WTC11 (cell line): Measurements from ENCODE around the gene APH1A. TPM values are rescaled to one million over a fixed set of nuclear protein-coding genes. Genes with fewer than 3 reads are reported as not detected.

Source experiments
- ATAC-seq: fragments of 200-7000 bp; cut with Tn5 transposase; 2 replicates; pipeline ENCODE4 v1.10.0; 2021; ENCODE audit warnings: mild to moderate bottlenecking, moderate library complexity
- CTCF ChIA-PET: fragments of 300-600 bp; sonication (Branson Sonifier 250); formaldehyde crosslinking; loops from one replicate; lab custom pipeline; 2021; ENCODE audit warnings: antibody characterized with exemption; lab: Charles Lee
- POLR2A ChIA-PET: fragments of 350-600 bp; sonication (Branson Sonifier 250); formaldehyde crosslinking; loops from one replicate; lab custom pipeline; 2021; ENCODE audit warnings: antibody characterized with exemption; lab: Charles Lee
- DNase-seq: peaks from one replicate; pipeline ENCODE4 v3.0.0; 2021; ENCODE audit warnings: low spot score
- H3K27ac Mint-ChIP-seq: 2 replicates; pipeline ENCODE4 v1.8.0; 2021; ENCODE audit warnings: mixed read lengths
- H3K27me3 Mint-ChIP-seq: 2 replicates; pipeline ENCODE4 v1.8.0; 2021; ENCODE audit warnings: low read depth, mild to moderate bottlenecking, moderate library complexity, mixed read lengths
- H3K36me3 Mint-ChIP-seq: 2 replicates; pipeline ENCODE4 v1.8.0; 2021; ENCODE audit warnings: mixed read lengths
- H3K4me1 Mint-ChIP-seq: 2 replicates; pipeline ENCODE4 v1.8.0; 2022; ENCODE audit warnings: mixed read lengths
- H3K4me3 Mint-ChIP-seq: 2 replicates; pipeline ENCODE4 v1.8.0; 2021; ENCODE audit warnings: mild to moderate bottlenecking, moderate library complexity, mixed read lengths
- H3K9me3 Mint-ChIP-seq: 2 replicates; pipeline ENCODE4 v1.8.0; 2021; ENCODE audit warnings: mixed read lengths
- CBFB ChIP-seq: sonication (generic); formaldehyde crosslinking; IDR thresholded peaks from 2 replicates; pipeline ENCODE4 v1.8.1; 2022; ENCODE audit warnings: mild to moderate bottlenecking, low read depth, missing genetic modification reagents
- CREB1 ChIP-seq: sonication (generic); formaldehyde crosslinking; IDR thresholded peaks from 2 replicates; pipeline ENCODE4 v1.8.0; 2023; ENCODE audit warnings: mild to moderate bottlenecking, missing genetic modification reagents
- CREM ChIP-seq: sonication (generic); formaldehyde crosslinking; IDR thresholded peaks from 2 replicates; pipeline ENCODE4 v1.8.1; 2022; ENCODE audit warnings: mild to moderate bottlenecking, missing genetic modification reagents, moderate library complexity
- FOXK1 ChIP-seq: sonication (generic); formaldehyde crosslinking; IDR thresholded peaks from 2 replicates; pipeline ENCODE4 v1.8.0; 2022; ENCODE audit warnings: mild to moderate bottlenecking, moderate library complexity, missing genetic modification reagents
- HMGA2 ChIP-seq: fragments of 250-450 bp; sonication (Bioruptor Pico); IDR thresholded peaks from 2 replicates; pipeline ENCODE4 v1.4.0; 2021; ENCODE audit warnings: mild to moderate bottlenecking, moderate library complexity
- IRF2 ChIP-seq: sonication (generic); formaldehyde crosslinking; IDR thresholded peaks from 2 replicates; pipeline ENCODE4 v1.8.0; 2022; ENCODE audit warnings: low read depth, missing genetic modification reagents, borderline replicate concordance
- JAZF1 ChIP-seq: fragments of 250-450 bp; sonication (Bioruptor Pico); IDR thresholded peaks from 2 replicates; pipeline ENCODE4 v1.9.0; 2021; ENCODE audit warnings: moderate library complexity, mild to moderate bottlenecking, inconsistent platforms
- JUN ChIP-seq: sonication (generic); formaldehyde crosslinking; IDR thresholded peaks from 2 replicates; pipeline ENCODE4 v1.8.0; 2023; ENCODE audit warnings: mild to moderate bottlenecking, missing genetic modification reagents
- NFYB ChIP-seq: sonication (generic); formaldehyde crosslinking; conservative IDR thresholded peaks from 2 replicates; pipeline ENCODE4 v1.8.0; 2022; ENCODE audit warnings: low read depth, missing genetic modification reagents
- OVOL2 ChIP-seq: fragments of 250-450 bp; sonication (Bioruptor Pico); IDR thresholded peaks from 2 replicates; pipeline ENCODE4 v1.9.0; 2021; ENCODE audit warnings: mild to moderate bottlenecking, borderline replicate concordance
- PRRX2 ChIP-seq: fragments of 250-450 bp; sonication (Bioruptor Pico); IDR thresholded peaks from 2 replicates; pipeline ENCODE4 v1.8.0; 2021; ENCODE audit warnings: mild to moderate bottlenecking
- SP1 ChIP-seq: sonication (generic); formaldehyde crosslinking; conservative IDR thresholded peaks from 2 replicates; pipeline ENCODE4 v1.8.1; 2022; ENCODE audit warnings: missing genetic modification reagents
- total RNA-seq: library from RNA; stranded (reverse); gene quantifications from 3 replicates; pipeline ENCODE4 v1.2.3, GENCODE V29; 2021
- TF ChIP-seq, protein P1 (sequence below): sonication (generic); formaldehyde crosslinking; IDR thresholded peaks from 2 replicates; pipeline ENCODE4 v1.8.1; 2023; ENCODE audit warnings: mild to moderate bottlenecking, missing genetic modification reagents, borderline replicate concordance
- TF ChIP-seq, protein P2 (sequence below): sonication (generic); formaldehyde crosslinking; IDR thresholded peaks from 2 replicates; pipeline ENCODE4 v1.8.0; 2022; ENCODE audit warnings: mild to moderate bottlenecking, missing genetic modification reagents
- TF ChIP-seq, protein P3 (sequence below): sonication (generic); formaldehyde crosslinking; IDR thresholded peaks from 2 replicates; pipeline ENCODE4 v1.8.0; 2022; ENCODE audit warnings: mild to moderate bottlenecking, missing genetic modification reagents
- TF ChIP-seq, protein P4 (sequence below): sonication (generic); formaldehyde crosslinking; IDR thresholded peaks from 2 replicates; pipeline ENCODE4 v1.8.1; 2023; ENCODE audit warnings: mild to moderate bottlenecking, missing genetic modification reagents
- TF ChIP-seq, protein P5 (sequence below): sonication (generic); formaldehyde crosslinking; IDR thresholded peaks from 2 replicates; pipeline ENCODE4 v1.8.1; 2023; ENCODE audit warnings: mild to moderate bottlenecking, missing genetic modification reagents, moderate library complexity
- TF ChIP-seq, protein P6 (sequence below): sonication (generic); formaldehyde crosslinking; IDR thresholded peaks from 2 replicates; pipeline ENCODE4 v1.8.1; 2022; ENCODE audit warnings: missing genetic modification reagents, borderline replicate concordance

APH1A gene
- total RNA-seq, 1 experiment from 2014 or later: 120 TPM

DNA sequence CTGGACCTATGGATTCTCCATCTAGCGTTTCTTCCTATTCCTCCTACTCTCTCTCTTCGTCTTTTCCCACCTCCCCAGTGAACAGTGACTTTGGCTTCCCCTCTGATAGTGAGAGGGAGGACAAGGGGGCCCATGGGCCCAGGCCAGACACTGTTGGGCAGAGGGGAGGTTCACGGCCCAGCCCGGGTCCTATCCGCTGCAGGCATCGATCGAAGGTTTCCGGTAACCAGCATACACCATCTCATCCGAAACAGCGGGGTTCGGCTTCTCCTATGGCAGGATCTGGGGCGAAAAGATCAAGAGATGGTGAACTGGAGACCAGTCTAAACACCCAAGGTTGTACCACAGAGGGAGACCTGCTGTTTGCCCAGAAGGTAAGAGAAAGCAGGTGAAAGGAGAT lies 14.4 kb upstream of the APH1A start (continued):
- TF ChIP-seq, protein P1, sequence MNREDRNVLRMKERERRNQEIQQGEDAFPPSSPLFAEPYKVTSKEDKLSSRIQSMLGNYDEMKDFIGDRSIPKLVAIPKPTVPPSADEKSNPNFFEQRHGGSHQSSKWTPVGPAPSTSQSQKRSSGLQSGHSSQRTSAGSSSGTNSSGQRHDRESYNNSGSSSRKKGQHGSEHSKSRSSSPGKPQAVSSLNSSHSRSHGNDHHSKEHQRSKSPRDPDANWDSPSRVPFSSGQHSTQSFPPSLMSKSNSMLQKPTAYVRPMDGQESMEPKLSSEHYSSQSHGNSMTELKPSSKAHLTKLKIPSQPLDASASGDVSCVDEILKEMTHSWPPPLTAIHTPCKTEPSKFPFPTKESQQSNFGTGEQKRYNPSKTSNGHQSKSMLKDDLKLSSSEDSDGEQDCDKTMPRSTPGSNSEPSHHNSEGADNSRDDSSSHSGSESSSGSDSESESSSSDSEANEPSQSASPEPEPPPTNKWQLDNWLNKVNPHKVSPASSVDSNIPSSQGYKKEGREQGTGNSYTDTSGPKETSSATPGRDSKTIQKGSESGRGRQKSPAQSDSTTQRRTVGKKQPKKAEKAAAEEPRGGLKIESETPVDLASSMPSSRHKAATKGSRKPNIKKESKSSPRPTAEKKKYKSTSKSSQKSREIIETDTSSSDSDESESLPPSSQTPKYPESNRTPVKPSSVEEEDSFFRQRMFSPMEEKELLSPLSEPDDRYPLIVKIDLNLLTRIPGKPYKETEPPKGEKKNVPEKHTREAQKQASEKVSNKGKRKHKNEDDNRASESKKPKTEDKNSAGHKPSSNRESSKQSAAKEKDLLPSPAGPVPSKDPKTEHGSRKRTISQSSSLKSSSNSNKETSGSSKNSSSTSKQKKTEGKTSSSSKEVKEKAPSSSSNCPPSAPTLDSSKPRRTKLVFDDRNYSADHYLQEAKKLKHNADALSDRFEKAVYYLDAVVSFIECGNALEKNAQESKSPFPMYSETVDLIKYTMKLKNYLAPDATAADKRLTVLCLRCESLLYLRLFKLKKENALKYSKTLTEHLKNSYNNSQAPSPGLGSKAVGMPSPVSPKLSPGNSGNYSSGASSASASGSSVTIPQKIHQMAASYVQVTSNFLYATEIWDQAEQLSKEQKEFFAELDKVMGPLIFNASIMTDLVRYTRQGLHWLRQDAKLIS (CRISPR knock-in tag): no peak
- TF ChIP-seq JAZF1 (no peak), CREM (CRISPR knock-in tag) (no peak), JUN (CRISPR knock-in tag) (no peak), CREB1 (no peak)
- TF ChIP-seq, protein P2, sequence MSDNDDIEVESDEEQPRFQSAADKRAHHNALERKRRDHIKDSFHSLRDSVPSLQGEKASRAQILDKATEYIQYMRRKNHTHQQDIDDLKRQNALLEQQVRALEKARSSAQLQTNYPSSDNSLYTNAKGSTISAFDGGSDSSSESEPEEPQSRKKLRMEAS (CRISPR knock-in tag): no peak
- TF ChIP-seq, all 79 proteins: peak for 0

DNA sequence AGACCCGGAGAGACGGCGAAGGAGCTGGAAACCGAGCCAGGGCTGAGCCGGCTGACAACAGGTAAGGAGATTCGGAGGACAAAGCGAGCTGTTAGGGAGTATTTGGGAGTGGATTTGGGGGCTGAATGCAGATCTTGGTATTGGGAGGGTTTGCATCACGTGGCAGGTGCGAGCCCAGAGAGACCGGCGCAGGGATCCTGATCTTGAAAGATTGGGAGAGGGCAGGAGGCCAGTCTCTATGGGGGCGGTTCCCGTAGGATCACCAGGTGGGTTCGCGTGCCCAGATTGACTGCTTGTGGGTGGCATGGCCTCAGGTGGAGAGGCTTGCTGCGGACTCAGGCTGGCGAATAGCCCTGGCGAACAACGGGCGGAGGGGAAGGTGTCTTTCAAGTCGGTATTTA lies 13.7 kb upstream of the APH1A start:
- peaks cover 18% of the 10 kb centered on the region for H3K36me3 Mint-ChIP-seq
- H3K9me3 Mint-ChIP-seq: no peaks in the 10 kb centered on the region
- ChIA-PET CTCF (interaction anchor here (0.5 to 7.6 kb wide), 4 partner anchors 10 to 589 kb away, joined by 3 to 123 read pairs (median 26); partner anchors contain the start of genes C1orf54 and CA14), POLR2A (interaction anchor here (0.5 to 3.2 kb wide), 10 partner anchors 9 to 395 kb away, joined by 4 to 23 read pairs (median 5); partner anchors contain the start of genes APH1A, C1orf54, CA14 and RPRD2)
- H3K4me1 Mint-ChIP-seq: peaks cover 22% of the 10 kb centered on the region
- ATAC-seq: peak; percentile 23
- 0 out of 2 replicates have a peak, but pooled peaks have one; percentile 3 for TF ChIP-seq FOXK1
- TF ChIP-seq, protein P3, sequence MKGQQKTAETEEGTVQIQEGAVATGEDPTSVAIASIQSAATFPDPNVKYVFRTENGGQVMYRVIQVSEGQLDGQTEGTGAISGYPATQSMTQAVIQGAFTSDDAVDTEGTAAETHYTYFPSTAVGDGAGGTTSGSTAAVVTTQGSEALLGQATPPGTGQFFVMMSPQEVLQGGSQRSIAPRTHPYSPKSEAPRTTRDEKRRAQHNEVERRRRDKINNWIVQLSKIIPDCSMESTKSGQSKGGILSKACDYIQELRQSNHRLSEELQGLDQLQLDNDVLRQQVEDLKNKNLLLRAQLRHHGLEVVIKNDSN (CRISPR knock-in tag): peak; percentile 76
- TF ChIP-seq, protein P4, sequence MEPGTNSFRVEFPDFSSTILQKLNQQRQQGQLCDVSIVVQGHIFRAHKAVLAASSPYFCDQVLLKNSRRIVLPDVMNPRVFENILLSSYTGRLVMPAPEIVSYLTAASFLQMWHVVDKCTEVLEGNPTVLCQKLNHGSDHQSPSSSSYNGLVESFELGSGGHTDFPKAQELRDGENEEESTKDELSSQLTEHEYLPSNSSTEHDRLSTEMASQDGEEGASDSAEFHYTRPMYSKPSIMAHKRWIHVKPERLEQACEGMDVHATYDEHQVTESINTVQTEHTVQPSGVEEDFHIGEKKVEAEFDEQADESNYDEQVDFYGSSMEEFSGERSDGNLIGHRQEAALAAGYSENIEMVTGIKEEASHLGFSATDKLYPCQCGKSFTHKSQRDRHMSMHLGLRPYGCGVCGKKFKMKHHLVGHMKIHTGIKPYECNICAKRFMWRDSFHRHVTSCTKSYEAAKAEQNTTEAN (CRISPR knock-in tag): 0 out of 2 replicates have a peak, but pooled peaks have one; percentile 45
- TF ChIP-seq PRRX2 (CRISPR knock-in tag): 0 out of 2 replicates have a peak, but pooled peaks have one; percentile 44
- peak; percentile 2; the same call in 1 of the 2 replicates for TF ChIP-seq SP1 (CRISPR knock-in tag)
- no peak for TF ChIP-seq HMGA2 (CRISPR knock-in tag)
- TF ChIP-seq, protein P5, sequence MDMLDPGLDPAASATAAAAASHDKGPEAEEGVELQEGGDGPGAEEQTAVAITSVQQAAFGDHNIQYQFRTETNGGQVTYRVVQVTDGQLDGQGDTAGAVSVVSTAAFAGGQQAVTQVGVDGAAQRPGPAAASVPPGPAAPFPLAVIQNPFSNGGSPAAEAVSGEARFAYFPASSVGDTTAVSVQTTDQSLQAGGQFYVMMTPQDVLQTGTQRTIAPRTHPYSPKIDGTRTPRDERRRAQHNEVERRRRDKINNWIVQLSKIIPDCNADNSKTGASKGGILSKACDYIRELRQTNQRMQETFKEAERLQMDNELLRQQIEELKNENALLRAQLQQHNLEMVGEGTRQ: peak; percentile 82
- 0 out of 2 replicates have a peak, but pooled peaks have one; percentile 55 for TF ChIP-seq CREM (CRISPR knock-in tag)
- TF ChIP-seq OVOL2: no peak
- no peak for DNase-seq
- H3K27ac Mint-ChIP-seq: peak overlapping the region; percentile 95
- H3K4me3 Mint-ChIP-seq: peak overlapping the region; percentile 91
- H3K27me3 Mint-ChIP-seq: peaks cover 36% of the 10 kb centered on the region

DNA sequence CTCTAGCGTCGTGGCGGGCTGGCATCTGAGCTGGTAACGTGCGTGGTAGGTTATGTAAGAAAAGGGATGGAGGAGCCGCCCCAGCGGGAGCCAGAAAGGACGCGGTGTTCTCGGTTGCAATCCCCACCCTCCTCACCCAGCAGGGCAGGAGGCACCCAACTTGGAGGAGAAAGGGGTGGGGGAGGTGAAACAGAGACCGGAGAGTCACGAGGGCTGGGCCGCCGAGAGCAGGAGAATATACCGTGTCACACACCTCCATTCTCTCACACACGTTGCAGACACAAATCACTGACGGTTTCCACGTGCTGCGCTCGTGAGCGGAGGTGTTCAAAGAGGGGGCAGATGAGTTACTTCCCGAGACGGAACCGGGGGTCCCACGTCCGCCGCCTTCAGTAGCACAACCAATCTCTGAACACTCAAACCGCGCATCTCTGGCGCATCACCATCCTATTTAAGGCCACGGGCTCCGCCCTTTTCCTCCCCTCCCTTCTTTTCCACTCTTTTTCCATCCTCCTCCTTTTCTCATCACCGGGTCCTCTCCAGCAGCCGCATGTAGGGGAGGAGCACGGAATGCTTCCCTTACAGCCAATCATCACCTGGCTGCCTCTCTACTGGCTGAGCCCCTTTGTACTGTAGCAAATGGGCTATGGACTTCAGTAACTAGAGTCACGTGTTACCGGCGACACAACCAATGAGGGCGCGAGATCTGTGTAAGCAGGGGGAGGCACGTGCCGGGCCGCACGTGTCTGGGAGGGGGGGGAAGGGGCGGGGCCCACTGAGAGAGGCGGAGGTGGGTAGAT lies 13.1 kb upstream of the APH1A start, which contains the start of gene CIART:
TSS of gene CIART (plus strand) at position 797 of the 800 bp plus-strand sequence. CDS start 714 bp downstream, outside the sequence.
- Mint-ChIP-seq H3K27me3 (peaks cover 36% of the 10 kb centered on the region), H3K27ac (peak within 1 kb of the TSS; percentile 99), H3K4me3 (peak within 1 kb of the TSS; percentile 91), H3K36me3 (peaks cover 18% of the 10 kb centered on the region), H3K9me3 (no peaks in the 10 kb centered on the region), H3K4me1 (peaks cover 22% of the 10 kb centered on the region)
- peak; percentile 92 for DNase-seq
- peak; percentile 95 for ATAC-seq
- POLR2A ChIA-PET: interaction anchor here (0.5 to 3.2 kb wide), 11 partner anchors 9 to 394 kb away, joined by 4 to 23 read pairs (median 5); partner anchors contain the start of genes APH1A, C1orf54, CA14 and RPRD2
- CTCF ChIA-PET: interaction anchor here (0.8 to 7.6 kb wide), 10 partner anchors 9 to 82 kb away, joined by 3 to 123 read pairs (median 7); partner anchors contain the start of genes APH1A, C1orf54, CA14 and PRPF3
- TF ChIP-seq, protein P6, sequence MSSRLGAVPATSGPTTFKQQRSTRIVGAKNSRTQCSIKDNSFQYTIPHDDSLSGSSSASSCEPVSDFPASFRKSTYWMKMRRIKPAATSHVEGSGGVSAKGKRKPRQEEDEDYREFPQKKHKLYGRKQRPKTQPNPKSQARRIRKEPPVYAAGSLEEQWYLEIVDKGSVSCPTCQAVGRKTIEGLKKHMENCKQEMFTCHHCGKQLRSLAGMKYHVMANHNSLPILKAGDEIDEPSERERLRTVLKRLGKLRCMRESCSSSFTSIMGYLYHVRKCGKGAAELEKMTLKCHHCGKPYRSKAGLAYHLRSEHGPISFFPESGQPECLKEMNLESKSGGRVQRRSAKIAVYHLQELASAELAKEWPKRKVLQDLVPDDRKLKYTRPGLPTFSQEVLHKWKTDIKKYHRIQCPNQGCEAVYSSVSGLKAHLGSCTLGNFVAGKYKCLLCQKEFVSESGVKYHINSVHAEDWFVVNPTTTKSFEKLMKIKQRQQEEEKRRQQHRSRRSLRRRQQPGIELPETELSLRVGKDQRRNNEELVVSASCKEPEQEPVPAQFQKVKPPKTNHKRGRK (CRISPR knock-in tag): no peak
- TF ChIP-seq CBFB (CRISPR knock-in tag) (no peak), NFYB (CRISPR knock-in tag) (peak; percentile 85), JUN (CRISPR knock-in tag) (peak; percentile 22; the same call in 1 of the 2 replicates), IRF2 (CRISPR knock-in tag) (no peak)
